SJCRH30 (cell line): ENCODE results near the gene CHN1. TPM values are rescaled to one million over a fixed set of nuclear protein-coding genes. Genes with fewer than 3 reads are reported as not detected.

Experiments used
- DNase-seq, 2 experiments: peaks; one replicate each; pipeline ENCODE4 v3.0.0-alpha.2; 2015 to 2020
- H3K27ac ChIP-seq: fragments of 250-450 bp; sonication (Bioruptor Pico); 2 replicates; pipeline ENCODE4 v1.5.1; 2020; ENCODE audit warnings: mild to moderate bottlenecking, moderate library complexity
- H3K27me3 ChIP-seq: fragments of 250-450 bp; sonication (Bioruptor Pico); 2 replicates; pipeline ENCODE4 v1.5.1; 2020; ENCODE audit warnings: mild to moderate bottlenecking, moderate library complexity
- H3K36me3 ChIP-seq: fragments of 250-450 bp; sonication (Bioruptor Pico); 2 replicates; pipeline ENCODE4 v1.5.1; 2020; ENCODE audit warnings: mild to moderate bottlenecking, moderate library complexity
- H3K4me1 ChIP-seq: fragments of 250-450 bp; sonication (Bioruptor Pico); 2 replicates; pipeline ENCODE4 v1.5.1; 2020; ENCODE audit warnings: mild to moderate bottlenecking, moderate library complexity
- H3K4me3 ChIP-seq: fragments of 250-450 bp; sonication (Bioruptor Pico); 2 replicates; pipeline ENCODE4 v1.5.1; 2020; ENCODE audit warnings: mild to moderate bottlenecking, moderate library complexity
- H3K9me3 ChIP-seq: fragments of 250-450 bp; sonication (Bioruptor Pico); replicated peaks from 2 replicates; pipeline ENCODE4 v1.5.1; 2020; ENCODE audit warnings: mild to moderate bottlenecking, moderate library complexity
- total RNA-seq: library from RNA; depleted of rRNA; stranded (reverse); fragments of >200 nt; shearing (Covaris generic); gene quantifications from 2 replicates; pipeline ENCODE4 v1.2.3, GENCODE V29; 2014

CHN1 gene
- total RNA-seq, 1 experiment from 2014 or later = 71.8 TPM

DNA sequence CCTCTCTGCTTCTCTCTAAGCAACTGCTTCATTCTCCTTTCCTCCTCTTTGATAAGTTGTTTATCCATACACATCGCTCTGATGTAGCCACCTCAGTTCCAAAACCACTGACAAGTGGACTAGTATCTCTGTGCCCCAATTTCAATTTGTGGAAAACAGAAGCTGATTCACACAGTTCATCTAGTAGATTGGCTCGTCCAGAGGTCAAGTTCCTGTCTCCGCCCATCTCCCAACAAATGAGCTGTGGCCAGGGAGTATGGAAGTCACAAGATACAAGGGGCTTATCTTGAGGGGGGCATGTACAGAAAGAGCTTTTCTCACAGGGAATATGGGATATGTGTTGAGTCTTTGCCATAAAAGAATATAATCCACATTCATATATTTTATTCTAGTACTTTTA, 17.7 kb upstream of the CHN1 start:
- Histone ChIP-seq H3K27ac (no peak overlapping the region), H3K9me3 (no peaks in the 10 kb centered on the region), H3K4me3 (no peak overlapping the region), H3K4me1 (peaks cover 8% of the 10 kb centered on the region; the same call in 1 of the 2 replicates), H3K36me3 (no peaks in the 10 kb centered on the region), H3K27me3 (no peaks in the 10 kb centered on the region)
- DNase-seq = no peak

DNA sequence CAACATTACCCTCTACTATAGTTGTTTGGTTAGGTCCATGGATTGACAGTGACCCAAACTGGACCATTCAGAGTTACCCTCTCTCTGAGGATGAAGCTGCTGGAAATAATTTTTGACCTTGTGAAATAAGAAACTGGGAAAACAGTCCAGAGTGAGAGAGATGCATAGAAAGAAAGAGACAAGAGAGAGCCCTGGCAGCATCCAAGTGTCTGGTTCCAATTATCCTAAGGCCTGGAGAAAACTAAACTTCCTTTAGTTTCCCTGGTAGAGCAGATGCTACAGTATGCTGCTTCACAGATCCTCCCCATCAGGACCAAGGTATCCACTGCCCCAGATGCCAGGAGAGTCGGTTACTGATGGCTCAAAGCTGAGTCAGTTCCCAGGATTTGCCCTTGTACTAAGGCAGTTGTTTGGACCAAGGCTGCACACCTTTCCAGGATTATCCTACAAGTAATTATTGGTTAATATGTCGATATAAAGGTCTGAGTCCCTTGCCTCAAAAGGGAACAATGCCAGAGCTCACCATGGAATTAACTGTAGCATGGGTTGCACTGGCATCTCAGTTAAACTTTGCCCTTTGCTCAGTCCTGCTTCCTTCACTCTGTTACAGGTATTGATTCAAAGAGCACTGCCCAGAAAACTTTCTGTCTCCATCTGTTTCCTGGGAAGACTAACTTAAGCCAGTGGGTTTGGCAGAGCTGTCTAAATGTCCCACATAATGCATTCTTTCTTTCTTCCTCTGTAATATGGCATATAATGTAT, 14.6 kb upstream of the CHN1 start:
- 0 out of 2 replicates have a peak, but pooled peaks cover 3% of the 10 kb centered on the region for H3K4me1 ChIP-seq
- no peak overlapping the region for H3K27ac ChIP-seq
- no peaks in the 10 kb centered on the region for H3K36me3 ChIP-seq
- no peak for DNase-seq
- H3K9me3 ChIP-seq = no peaks in the 10 kb centered on the region
- H3K4me3 ChIP-seq = no peak overlapping the region
- H3K27me3 ChIP-seq = no peaks in the 10 kb centered on the region

DNA sequence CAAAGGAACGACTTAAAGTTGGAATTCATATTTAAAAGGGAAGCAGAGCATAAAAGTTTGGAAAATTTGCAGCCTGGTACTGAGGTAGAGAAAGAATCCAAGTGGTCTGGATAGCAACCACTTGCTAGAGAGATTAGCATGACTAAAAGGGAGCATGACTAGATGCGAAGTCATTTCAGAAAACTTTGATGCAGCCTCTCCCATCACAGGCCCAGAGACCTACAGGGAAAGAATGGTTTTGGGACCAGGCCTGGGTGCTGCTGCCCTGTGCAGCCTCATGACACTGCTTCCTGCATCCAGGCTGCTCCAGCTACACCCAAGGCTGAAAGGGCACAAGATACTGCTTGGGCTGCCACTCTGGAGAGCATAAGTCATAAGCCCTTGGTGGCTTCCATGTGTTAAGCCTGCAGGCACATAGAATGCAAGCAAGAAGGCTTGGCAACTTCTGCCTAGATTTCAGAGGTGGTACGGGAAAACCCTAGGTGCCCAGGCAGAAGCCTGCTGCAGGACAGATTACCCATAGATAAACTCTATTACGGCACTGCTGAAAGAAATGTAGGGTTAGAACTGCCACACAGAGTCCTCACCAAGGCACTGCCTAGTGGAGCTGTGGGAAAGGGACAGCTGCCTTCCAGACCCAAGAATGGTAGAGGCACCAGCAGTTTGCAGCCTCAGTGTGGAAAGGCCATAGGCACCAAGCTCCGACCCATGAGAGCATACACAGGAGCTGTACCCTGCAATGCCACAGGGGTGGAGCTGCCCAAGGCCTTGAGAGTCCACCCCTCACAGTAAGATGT, 12.6 kb upstream of the CHN1 start:
- Histone ChIP-seq H3K4me1 (0 out of 2 replicates have a peak, but pooled peaks cover under 1% of the 10 kb centered on the region), H3K27ac (no peak overlapping the region), H3K27me3 (no peaks in the 10 kb centered on the region), H3K36me3 (no peaks in the 10 kb centered on the region), H3K4me3 (no peak overlapping the region), H3K9me3 (no peaks in the 10 kb centered on the region)
- no peak for DNase-seq

DNA sequence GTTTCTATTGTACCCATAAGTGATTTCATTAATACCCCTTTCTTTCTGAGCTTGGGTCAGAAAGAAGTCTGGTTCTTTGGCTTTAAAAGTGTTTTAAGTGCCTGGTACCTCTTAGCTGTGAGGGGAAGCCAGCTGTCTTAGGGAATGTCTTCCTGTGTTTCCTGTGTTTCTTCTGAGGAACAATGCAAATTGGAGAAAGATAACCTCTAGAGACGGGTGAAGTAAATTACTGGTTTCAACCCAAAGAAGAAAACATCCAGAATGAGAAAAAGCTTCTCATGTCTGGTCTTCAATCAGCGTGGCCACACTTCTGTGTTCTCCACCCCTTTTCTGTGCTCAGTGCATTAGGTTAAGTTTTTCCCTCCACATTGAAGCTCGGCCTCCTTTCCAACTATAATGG, 10.2 kb upstream of the CHN1 start:
- H3K36me3 ChIP-seq = no peaks in the 10 kb centered on the region
- H3K27ac ChIP-seq = no peak overlapping the region
- H3K4me3 ChIP-seq = no peak overlapping the region
- H3K9me3 ChIP-seq = no peaks in the 10 kb centered on the region
- DNase-seq = no peak
- no peaks in the 10 kb centered on the region for H3K27me3 ChIP-seq
- peaks cover 3% of the 10 kb centered on the region for H3K4me1 ChIP-seq

GRCh38 chr2:175012516-175012915, 7.3 kb upstream of the CHN1 start:
- H3K4me3 ChIP-seq = no peak overlapping the region
- H3K36me3 ChIP-seq = no peaks in the 10 kb centered on the region
- peaks cover 3% of the 10 kb centered on the region for H3K4me1 ChIP-seq
- H3K9me3 ChIP-seq = no peaks in the 10 kb centered on the region
- no peaks in the 10 kb centered on the region for H3K27me3 ChIP-seq
- DNase-seq = no peak
- H3K27ac ChIP-seq = no peak overlapping the region

DNA sequence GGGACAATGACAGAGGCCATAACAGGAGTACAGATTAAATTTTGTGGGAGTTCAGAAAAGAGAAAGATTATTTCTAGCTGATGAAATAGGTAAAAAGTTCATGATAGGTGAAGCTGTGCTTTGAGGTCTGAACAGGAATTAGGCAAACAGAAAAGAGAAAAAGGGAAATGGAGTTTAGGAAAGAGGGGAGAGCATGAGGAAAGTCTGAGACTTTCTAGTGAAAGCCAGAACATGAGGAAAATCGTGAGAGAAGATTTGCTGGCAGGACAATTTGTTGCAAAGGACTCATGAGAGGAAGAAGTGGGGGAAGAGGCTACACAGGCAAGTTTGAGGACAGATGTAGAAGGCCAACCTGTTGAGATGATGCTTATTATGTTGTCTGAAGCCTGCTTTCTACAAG, 6.3 kb upstream of the CHN1 start:
- DNase-seq = no peak
- Histone ChIP-seq H3K4me1 (peaks cover 3% of the 10 kb centered on the region), H3K36me3 (no peaks in the 10 kb centered on the region), H3K27ac (no peak overlapping the region), H3K4me3 (no peak overlapping the region), H3K27me3 (no peaks in the 10 kb centered on the region), H3K9me3 (no peaks in the 10 kb centered on the region)

- Histone ChIP-seq H3K4me3 (no peak overlapping the region), H3K27me3 (no peaks in the 10 kb centered on the region), H3K4me1 (peaks cover 3% of the 10 kb centered on the region), H3K9me3 (no peaks in the 10 kb centered on the region), H3K36me3 (no peaks in the 10 kb centered on the region), H3K27ac (no peak overlapping the region)
- peak; percentile 31 to 82 for DNase-seq
Measured at GRCh38 chr2:175010848-175011254, 5.7 kb upstream of the CHN1 start.

GRCh38 chr2:175009917-175010621, 4.9 kb upstream of the CHN1 start:
- Histone ChIP-seq H3K27me3 (no peaks in the 10 kb centered on the region), H3K36me3 (no peaks in the 10 kb centered on the region), H3K9me3 (no peaks in the 10 kb centered on the region), H3K4me3 (no peak overlapping the region), H3K4me1 (peaks cover 3% of the 10 kb centered on the region), H3K27ac (no peak overlapping the region)
- DNase-seq = no peak

DNA sequence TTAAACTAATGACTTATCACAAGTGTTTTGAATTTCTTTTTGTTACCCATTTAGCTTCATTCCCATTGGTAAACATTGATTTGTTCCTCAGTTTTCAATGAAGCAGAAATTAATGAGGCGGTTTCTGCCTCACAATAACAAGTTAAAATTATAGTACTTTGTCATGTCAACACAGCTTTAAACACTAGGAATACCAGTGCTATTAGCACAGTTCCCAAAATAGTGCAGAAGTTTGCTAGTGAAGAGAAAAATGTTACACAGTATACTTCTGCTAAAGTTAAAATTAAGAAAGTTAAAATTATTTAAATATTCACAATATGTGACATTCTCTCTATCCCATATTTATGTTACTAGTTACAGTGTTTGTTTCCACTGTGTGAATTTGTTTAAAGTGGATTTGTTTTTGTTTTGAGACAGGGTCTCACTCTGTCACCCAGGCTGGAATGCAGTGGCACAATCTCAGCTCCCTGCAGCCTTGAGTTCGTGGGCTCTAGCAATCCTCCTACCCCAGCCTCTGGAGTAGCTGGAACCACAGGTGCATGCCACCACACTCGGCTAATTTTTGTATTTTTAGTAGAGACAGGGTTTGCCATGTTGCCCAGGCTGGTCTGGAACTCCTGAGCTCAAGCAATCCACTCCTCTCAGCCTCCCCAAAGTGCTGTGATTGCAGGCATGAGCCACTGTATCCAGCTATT, 3.8 kb upstream of the CHN1 start:
- no peak for DNase-seq
- Histone ChIP-seq H3K9me3 (no peaks in the 10 kb centered on the region), H3K4me1 (peaks cover 3% of the 10 kb centered on the region), H3K27ac (no peak overlapping the region), H3K4me3 (no peak overlapping the region), H3K36me3 (no peaks in the 10 kb centered on the region), H3K27me3 (no peaks in the 10 kb centered on the region)

GRCh38 chr2:175008009-175008408, 2.8 kb upstream of the CHN1 start:
- H3K4me3 ChIP-seq = no peak overlapping the region
- no peak for DNase-seq
- no peak overlapping the region for H3K27ac ChIP-seq
- H3K4me1 ChIP-seq = peaks cover 9% of the 10 kb centered on the region
- no peaks in the 10 kb centered on the region for H3K9me3 ChIP-seq
- no peaks in the 10 kb centered on the region for H3K36me3 ChIP-seq
- no peaks in the 10 kb centered on the region for H3K27me3 ChIP-seq

DNA sequence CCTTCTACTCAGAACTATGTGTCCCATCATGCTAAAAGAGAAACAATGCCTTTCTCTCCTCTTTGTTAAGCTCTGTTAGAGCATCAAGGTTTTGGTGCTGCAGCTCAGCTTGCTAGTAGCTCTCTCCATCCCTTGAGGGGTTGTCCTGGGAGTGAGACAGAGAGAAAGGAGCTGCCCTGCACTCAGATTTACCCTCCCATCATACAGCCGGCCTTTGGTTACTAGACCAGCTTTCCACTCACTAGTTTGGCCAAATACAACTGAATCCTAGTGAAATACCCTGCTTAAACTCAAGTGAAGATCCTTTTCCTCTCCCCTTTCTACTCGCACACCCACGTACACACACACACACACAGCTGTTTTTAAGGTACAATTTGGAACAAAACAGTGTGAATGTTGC, 2.3 kb upstream of the CHN1 start:
- H3K9me3 ChIP-seq = no peaks in the 10 kb centered on the region
- no peak for DNase-seq
- H3K36me3 ChIP-seq = no peaks in the 10 kb centered on the region
- H3K27ac ChIP-seq = no peak overlapping the region
- H3K4me1 ChIP-seq = peaks cover 14% of the 10 kb centered on the region
- H3K27me3 ChIP-seq = no peaks in the 10 kb centered on the region
- no peak overlapping the region for H3K4me3 ChIP-seq

DNA sequence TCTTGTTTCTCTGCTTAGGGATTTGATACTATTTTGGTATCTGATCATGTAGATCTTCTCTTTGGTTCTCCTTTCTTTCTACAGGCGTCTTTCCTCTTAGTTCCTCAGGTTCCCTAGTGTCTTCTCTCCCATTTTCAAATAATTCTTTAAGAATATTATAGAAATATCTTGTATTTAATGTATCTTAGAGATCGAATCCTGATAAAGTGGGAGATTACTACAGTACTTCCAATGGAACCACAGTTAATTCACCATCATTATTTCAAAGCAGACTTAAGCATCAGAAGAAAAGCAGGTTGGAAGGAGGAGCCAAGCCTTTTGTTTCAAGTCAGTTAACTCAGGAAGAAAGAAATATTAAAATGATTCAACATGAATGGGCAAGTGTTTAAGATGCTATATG, 1.1 kb upstream of the CHN1 start:
- Histone ChIP-seq H3K9me3 (no peaks in the 10 kb centered on the region), H3K27ac (no peak overlapping the region)

GRCh38 chr2:175005733-175006264, 618 bp upstream of the CHN1 start:
- DNase-seq = no peak
- H3K36me3 ChIP-seq = no peaks in the 10 kb centered on the region
- H3K4me1 ChIP-seq = peaks cover 11% of the 10 kb centered on the region
- H3K4me3 ChIP-seq = peak overlapping the region; percentile 90
- no peaks in the 10 kb centered on the region for H3K27me3 ChIP-seq
- no peaks in the 10 kb centered on the region for H3K9me3 ChIP-seq
- H3K27ac ChIP-seq = peak overlapping the region; percentile 64; the same call in 1 of the 2 replicates

More for the DNA sequence above, 1.1 kb upstream of the CHN1 start:
- H3K4me3 ChIP-seq = no peak overlapping the region
- DNase-seq = no peak
- H3K36me3 ChIP-seq = no peaks in the 10 kb centered on the region
- peaks cover 14% of the 10 kb centered on the region for H3K4me1 ChIP-seq
- no peaks in the 10 kb centered on the region for H3K27me3 ChIP-seq

- Histone ChIP-seq H3K36me3 (no peaks in the 10 kb centered on the region), H3K4me3 (peak overlapping the region; percentile 90), H3K4me1 (peaks cover 11% of the 10 kb centered on the region), H3K9me3 (no peaks in the 10 kb centered on the region), H3K27ac (peak overlapping the region; percentile 64), H3K27me3 (no peaks in the 10 kb centered on the region)
- peak in 1 of 2 experiments; percentile 58 for DNase-seq
Measured at GRCh38 chr2:175004730-175004979, 526 bp downstream of the CHN1 start.
